ENCODE measurements around the gene MAPRE3. TPM values are rescaled to one million over a fixed set of nuclear protein-coding genes. Genes with fewer than 3 reads are reported as not detected.

Gene MAPRE3
- total and polyA plus RNA-seq, 9 of the 15 experiments (the other 6 are each of a cell fraction or from before 2014, with no cell fraction given) = 0.70 to 43.2 (median 12.6) TPM

DNA sequence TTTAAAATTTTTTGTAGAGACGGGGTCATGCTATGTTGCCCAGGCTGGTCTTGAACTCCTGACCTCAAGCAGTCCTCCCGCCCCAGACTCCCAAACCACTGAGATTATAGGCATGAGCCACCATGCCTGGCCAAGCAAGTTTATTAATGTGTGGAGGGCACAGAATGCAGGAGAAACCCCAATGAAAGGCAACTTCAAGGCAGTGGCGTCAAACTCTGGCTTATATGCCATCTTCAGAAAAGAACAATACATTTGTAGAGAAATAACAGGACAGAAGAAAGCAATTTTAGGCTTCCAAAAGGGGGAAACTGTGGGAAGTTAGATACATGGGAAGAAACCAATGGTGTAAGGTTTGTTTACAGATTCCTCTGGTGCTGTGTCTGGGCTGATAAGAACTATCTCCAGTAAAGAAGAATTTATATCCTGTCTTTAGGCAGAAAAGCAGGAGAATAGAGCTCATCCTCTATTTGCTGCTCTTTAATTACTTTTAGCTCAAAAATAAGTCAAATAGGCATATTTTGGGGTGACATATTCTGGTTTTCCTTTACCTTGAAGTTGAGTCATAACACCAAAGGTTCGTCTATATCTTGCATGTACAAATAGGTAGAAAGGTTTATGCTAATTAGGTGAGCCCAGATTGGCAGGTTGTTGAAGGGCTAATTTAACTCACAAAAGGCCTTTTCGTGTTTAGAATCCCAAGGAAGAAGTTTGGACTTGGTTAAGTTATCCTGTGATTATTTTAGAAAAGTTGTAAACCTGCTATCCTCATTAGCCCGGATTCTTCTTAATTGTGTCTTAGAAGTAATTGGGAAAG, 36.4 kb downstream of the MAPRE3 start (continued):
- TF ChIP-seq, protein P1, sequence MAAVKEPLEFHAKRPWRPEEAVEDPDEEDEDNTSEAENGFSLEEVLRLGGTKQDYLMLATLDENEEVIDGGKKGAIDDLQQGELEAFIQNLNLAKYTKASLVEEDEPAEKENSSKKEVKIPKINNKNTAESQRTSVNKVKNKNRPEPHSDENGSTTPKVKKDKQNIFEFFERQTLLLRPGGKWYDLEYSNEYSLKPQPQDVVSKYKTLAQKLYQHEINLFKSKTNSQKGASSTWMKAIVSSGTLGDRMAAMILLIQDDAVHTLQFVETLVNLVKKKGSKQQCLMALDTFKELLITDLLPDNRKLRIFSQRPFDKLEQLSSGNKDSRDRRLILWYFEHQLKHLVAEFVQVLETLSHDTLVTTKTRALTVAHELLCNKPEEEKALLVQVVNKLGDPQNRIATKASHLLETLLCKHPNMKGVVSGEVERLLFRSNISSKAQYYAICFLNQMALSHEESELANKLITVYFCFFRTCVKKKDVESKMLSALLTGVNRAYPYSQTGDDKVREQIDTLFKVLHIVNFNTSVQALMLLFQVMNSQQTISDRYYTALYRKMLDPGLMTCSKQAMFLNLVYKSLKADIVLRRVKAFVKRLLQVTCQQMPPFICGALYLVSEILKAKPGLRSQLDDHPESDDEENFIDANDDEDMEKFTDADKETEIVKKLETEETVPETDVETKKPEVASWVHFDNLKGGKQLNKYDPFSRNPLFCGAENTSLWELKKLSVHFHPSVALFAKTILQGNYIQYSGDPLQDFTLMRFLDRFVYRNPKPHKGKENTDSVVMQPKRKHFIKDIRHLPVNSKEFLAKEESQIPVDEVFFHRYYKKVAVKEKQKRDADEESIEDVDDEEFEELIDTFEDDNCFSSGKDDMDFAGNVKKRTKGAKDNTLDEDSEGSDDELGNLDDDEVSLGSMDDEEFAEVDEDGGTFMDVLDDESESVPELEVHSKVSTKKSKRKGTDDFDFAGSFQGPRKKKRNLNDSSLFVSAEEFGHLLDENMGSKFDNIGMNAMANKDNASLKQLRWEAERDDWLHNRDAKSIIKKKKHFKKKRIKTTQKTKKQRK (IDR thresholded peaks at IDR 0.05; ENCODE audit: borderline replicate concordance, low read depth, low read length) = no peak
- TF ChIP-seq SLC30A9 (CRISPR knock-in tag; IDR thresholded peaks at IDR 0.05) (no peak), ZBTB9 (CRISPR knock-in tag; IDR thresholded peaks at IDR 0.05) (peak; percentile 64; the same call in 1 of the 2 replicates), ZZZ3 (IDR thresholded peaks at IDR 0.05) (no peak), HBP1 (CRISPR knock-in tag; IDR thresholded peaks at IDR 0.05) (no peak), ZKSCAN1 (IDR thresholded peaks at IDR 0.05; ENCODE audit: low read depth, low read length) (no peak), KLF1 (tag; IDR thresholded peaks at IDR 0.05) (no peak), ZNF124 (CRISPR knock-in tag; IDR thresholded peaks at IDR 0.05) (no peak)
- TF ChIP-seq, protein P2, sequence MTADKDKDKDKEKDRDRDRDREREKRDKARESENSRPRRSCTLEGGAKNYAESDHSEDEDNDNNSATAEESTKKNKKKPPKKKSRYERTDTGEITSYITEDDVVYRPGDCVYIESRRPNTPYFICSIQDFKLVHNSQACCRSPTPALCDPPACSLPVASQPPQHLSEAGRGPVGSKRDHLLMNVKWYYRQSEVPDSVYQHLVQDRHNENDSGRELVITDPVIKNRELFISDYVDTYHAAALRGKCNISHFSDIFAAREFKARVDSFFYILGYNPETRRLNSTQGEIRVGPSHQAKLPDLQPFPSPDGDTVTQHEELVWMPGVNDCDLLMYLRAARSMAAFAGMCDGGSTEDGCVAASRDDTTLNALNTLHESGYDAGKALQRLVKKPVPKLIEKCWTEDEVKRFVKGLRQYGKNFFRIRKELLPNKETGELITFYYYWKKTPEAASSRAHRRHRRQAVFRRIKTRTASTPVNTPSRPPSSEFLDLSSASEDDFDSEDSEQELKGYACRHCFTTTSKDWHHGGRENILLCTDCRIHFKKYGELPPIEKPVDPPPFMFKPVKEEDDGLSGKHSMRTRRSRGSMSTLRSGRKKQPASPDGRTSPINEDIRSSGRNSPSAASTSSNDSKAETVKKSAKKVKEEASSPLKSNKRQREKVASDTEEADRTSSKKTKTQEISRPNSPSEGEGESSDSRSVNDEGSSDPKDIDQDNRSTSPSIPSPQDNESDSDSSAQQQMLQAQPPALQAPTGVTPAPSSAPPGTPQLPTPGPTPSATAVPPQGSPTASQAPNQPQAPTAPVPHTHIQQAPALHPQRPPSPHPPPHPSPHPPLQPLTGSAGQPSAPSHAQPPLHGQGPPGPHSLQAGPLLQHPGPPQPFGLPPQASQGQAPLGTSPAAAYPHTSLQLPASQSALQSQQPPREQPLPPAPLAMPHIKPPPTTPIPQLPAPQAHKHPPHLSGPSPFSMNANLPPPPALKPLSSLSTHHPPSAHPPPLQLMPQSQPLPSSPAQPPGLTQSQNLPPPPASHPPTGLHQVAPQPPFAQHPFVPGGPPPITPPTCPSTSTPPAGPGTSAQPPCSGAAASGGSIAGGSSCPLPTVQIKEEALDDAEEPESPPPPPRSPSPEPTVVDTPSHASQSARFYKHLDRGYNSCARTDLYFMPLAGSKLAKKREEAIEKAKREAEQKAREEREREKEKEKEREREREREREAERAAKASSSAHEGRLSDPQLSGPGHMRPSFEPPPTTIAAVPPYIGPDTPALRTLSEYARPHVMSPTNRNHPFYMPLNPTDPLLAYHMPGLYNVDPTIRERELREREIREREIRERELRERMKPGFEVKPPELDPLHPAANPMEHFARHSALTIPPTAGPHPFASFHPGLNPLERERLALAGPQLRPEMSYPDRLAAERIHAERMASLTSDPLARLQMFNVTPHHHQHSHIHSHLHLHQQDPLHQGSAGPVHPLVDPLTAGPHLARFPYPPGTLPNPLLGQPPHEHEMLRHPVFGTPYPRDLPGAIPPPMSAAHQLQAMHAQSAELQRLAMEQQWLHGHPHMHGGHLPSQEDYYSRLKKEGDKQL (CRISPR knock-in tag; IDR thresholded peaks at IDR 0.05; ENCODE audit: borderline replicate concordance) = no peak
- TF ChIP-seq, protein P3, sequence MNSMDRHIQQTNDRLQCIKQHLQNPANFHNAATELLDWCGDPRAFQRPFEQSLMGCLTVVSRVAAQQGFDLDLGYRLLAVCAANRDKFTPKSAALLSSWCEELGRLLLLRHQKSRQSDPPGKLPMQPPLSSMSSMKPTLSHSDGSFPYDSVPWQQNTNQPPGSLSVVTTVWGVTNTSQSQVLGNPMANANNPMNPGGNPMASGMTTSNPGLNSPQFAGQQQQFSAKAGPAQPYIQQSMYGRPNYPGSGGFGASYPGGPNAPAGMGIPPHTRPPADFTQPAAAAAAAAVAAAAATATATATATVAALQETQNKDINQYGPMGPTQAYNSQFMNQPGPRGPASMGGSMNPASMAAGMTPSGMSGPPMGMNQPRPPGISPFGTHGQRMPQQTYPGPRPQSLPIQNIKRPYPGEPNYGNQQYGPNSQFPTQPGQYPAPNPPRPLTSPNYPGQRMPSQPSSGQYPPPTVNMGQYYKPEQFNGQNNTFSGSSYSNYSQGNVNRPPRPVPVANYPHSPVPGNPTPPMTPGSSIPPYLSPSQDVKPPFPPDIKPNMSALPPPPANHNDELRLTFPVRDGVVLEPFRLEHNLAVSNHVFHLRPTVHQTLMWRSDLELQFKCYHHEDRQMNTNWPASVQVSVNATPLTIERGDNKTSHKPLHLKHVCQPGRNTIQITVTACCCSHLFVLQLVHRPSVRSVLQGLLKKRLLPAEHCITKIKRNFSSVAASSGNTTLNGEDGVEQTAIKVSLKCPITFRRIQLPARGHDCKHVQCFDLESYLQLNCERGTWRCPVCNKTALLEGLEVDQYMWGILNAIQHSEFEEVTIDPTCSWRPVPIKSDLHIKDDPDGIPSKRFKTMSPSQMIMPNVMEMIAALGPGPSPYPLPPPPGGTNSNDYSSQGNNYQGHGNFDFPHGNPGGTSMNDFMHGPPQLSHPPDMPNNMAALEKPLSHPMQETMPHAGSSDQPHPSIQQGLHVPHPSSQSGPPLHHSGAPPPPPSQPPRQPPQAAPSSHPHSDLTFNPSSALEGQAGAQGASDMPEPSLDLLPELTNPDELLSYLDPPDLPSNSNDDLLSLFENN (IDR thresholded peaks at IDR 0.05; ENCODE audit: low read depth in 2 of 2, low read length in 2 of 2) = 0 out of 4 replicates have a peak, but pooled peaks of 1 of the 2 experiments have one; percentile 36

Measured in K562 (cell line).